Transverse colon (tissue), 4 donors: Measurements from ENCODE around the gene PRRG2. TPM values are rescaled to one million over a fixed set of nuclear protein-coding genes. Genes with fewer than 3 reads are reported as not detected.

Experiments
- DNase-seq: peaks from one replicate; pipeline ENCODE4 v3.0.0-alpha.2; 2019
- H3K27ac ChIP-seq, 4 donors: fragments of 200-600 bp; sonication (generic); 2 replicates each; pipeline ENCODE4 v1.5.1; 2016 to 2018; ENCODE audit warnings: inconsistent platforms in 4 of 4
- H3K27me3 ChIP-seq: fragments of 200-600 bp; sonication (generic); 2 replicates; pipeline ENCODE4 v1.5.1; 2017; ENCODE audit warnings: inconsistent platforms
- H3K36me3 ChIP-seq, 4 donors: fragments of 200-600 bp; sonication (generic); 2 replicates each; pipeline ENCODE4 v1.5.1; 2017 to 2019; ENCODE audit warnings: inconsistent platforms in 4 of 4
- H3K4me1 ChIP-seq, 4 donors: fragments of 200-600 bp; sonication (generic); 2 replicates each; pipeline ENCODE4 v1.5.1; 2017 to 2020; ENCODE audit warnings: inconsistent platforms in 4 of 4
- H3K4me3 ChIP-seq, 4 donors: fragments of 200-600 bp; sonication (generic); 1 replicate in 1 of 4; 2 replicates in 3 of 4; pipeline versions ENCODE4 v1.5.1 to v1.6.1; 2017 to 2019; ENCODE audit warnings: inconsistent platforms in 4 of 4
- H3K9me3 ChIP-seq, 2 donors: fragments of 200-600 bp; sonication (generic); 2 replicates each; pipeline ENCODE4 v1.5.1; 2017 to 2019; ENCODE audit warnings: inconsistent platforms in 2 of 2
- CTCF ChIP-seq, 5 experiments: fragments of 200-600 bp in 3 of 5; fragments of 450-650 bp in 2 of 5; sonication (generic) in 3 of 5; IDR thresholded peaks; 1 replicate in 2 of 5; 2 replicates in 3 of 5; pipeline ENCODE4 v1.5.1; 2016 to 2017; ENCODE audit warnings: antibody characterized with exemption in 5 of 5, inconsistent platforms in 3 of 5, mild to moderate bottlenecking in 2 of 5, moderate library complexity in 1 of 5
- EP300 ChIP-seq: sonication (generic); formaldehyde crosslinking; IDR thresholded peaks from one replicate; pipeline ENCODE4 v1.6.1; 2017; ENCODE audit warnings: antibody characterized with exemption, low read depth
- POLR2A ChIP-seq: fragments of 450-650 bp; IDR thresholded peaks from one replicate; pipeline ENCODE4 v1.6.1; 2016; ENCODE audit warnings: antibody characterized with exemption, mild to moderate bottlenecking, moderate library complexity
- POLR2AphosphoS5 ChIP-seq, 3 donors: sonication (generic); formaldehyde crosslinking; IDR thresholded peaks; one replicate each; pipeline ENCODE4 v1.6.1; 2016; ENCODE audit warnings: antibody characterized with exemption in 3 of 3
- WGBS, 2 donors: methylation state at CpG; one replicate each; pipeline ENCODE4 v1.1.5; 2018; ENCODE audit warnings: low coverage in 1 of 2; 5-methylcytosine and 5-hydroxymethylcytosine counted together
- in situ Hi-C, 4 donors: fragments of 200-750 bp; cut with MboI; loops; one replicate each; pipeline versions ENCODE4 v1.15.0 to v1.15.1; 2017; ENCODE audit warnings: low sequenced_read_pairs in 3 of 4, low pct_ligation_motif_present in 1 of 4, low pct_unique_long_range_greater_than_20kb in 1 of 4
- intact Hi-C: fragments of 100-400 bp; cut with DNase I; formaldehyde crosslinking; loops from one replicate; pipeline ENCODE4 v1.15.1; 2023; ENCODE audit warnings: low total_unique reads
- total RNA-seq, 4 donors: library from RNA; depleted of rRNA; stranded (reverse); fragments of >200 nt; gene quantifications; one replicate each; pipeline ENCODE4 v1.1.0, GENCODE V29; 2016

Gene PRRG2
- total RNA-seq, 4 donors from 2014 or later = 0.40 to 22.7 (median 12.2) TPM

GRCh38 chr19:49597703-49597974 lies 16.5 kb downstream of the PRRG2 start:
- DNase-seq = no peak
- H3K27me3 ChIP-seq = no peaks in the 10 kb centered on the region
- no peaks in the 10 kb centered on the region for H3K9me3 ChIP-seq
- intact Hi-C loops = no loop called here
- no peak overlapping the region for H3K27ac ChIP-seq
- in situ Hi-C loops = no loop called here
- 95 to 100% methylated on average over 3 to 29 of the region's 29 CpGs for WGBS, 2 donors
- peaks cover 0 to 47% (median 18%) of the 10 kb centered on the region in 4 donors for H3K36me3 ChIP-seq
- TF ChIP-seq EP300 (no peak), POLR2A (no peak), POLR2AphosphoS5 (IDR thresholded peaks at IDR 0.05) (no peak), CTCF (IDR thresholded peaks at IDR 0.05) (no peak)
- H3K4me1 ChIP-seq = peaks cover 9 to 18% (median 14%) of the 10 kb centered on the region in 4 donors
- H3K4me3 ChIP-seq = no peak overlapping the region

GRCh38 chr19:49599378-49600295 lies 18.5 kb downstream of the PRRG2 start:
- Histone ChIP-seq H3K36me3 (peaks cover 0 to 54% (median 22%) of the 10 kb centered on the region in 4 donors), H3K27ac (no peak overlapping the region), H3K9me3 (no peaks in the 10 kb centered on the region), H3K4me1 (no peaks in the 10 kb centered on the region), H3K27me3 (no peaks in the 10 kb centered on the region), H3K4me3 (no peak overlapping the region)
- intact Hi-C loops (no loop called here), in situ Hi-C loops (no loop called here)
- 94 to 100% methylated on average over 1 to 26 of the region's 26 CpGs for WGBS, 2 donors
- TF ChIP-seq CTCF (IDR thresholded peaks at IDR 0.05) (no peak), POLR2A (no peak), POLR2AphosphoS5 (IDR thresholded peaks at IDR 0.05) (no peak), EP300 (no peak)
- no peak for DNase-seq

GRCh38 chr19:49601482-49602038 lies 20.4 kb downstream of the PRRG2 start:
- DNase-seq = no peak
- H3K27ac ChIP-seq = no peak overlapping the region
- no peak overlapping the region for H3K4me3 ChIP-seq
- in situ Hi-C loops (no loop called here), intact Hi-C loops (no loop called here)
- H3K9me3 ChIP-seq = no peaks in the 10 kb centered on the region
- TF ChIP-seq POLR2A = no peak
- no peak for TF ChIP-seq CTCF (IDR thresholded peaks at IDR 0.05)
- TF ChIP-seq POLR2AphosphoS5 (IDR thresholded peaks at IDR 0.05) = no peak
- TF ChIP-seq EP300 = no peak
- no peaks in the 10 kb centered on the region for H3K27me3 ChIP-seq
- WGBS, 2 donors = 92 to 100% methylated on average over 1 to 28 of the region's 38 CpGs
- H3K4me1 ChIP-seq = no peaks in the 10 kb centered on the region
- H3K36me3 ChIP-seq = peaks cover 0 to 43% (median 18%) of the 10 kb centered on the region in 4 donors

- Histone ChIP-seq H3K4me1 (no peaks in the 10 kb centered on the region), H3K36me3 (peaks cover 0 to 38% (median 15%) of the 10 kb centered on the region in 4 donors), H3K27me3 (no peaks in the 10 kb centered on the region), H3K27ac (no peak overlapping the region), H3K4me3 (no peak overlapping the region), H3K9me3 (no peaks in the 10 kb centered on the region)
- WGBS, 2 donors = 95% methylated on average over 2 of the region's 2 CpGs
- in situ Hi-C loops (no loop called here), intact Hi-C loops (no loop called here)
- no peak for DNase-seq
- TF ChIP-seq CTCF (IDR thresholded peaks at IDR 0.05) (no peak), POLR2AphosphoS5 (IDR thresholded peaks at IDR 0.05) (no peak), POLR2A (no peak), EP300 (no peak)
These were observed 21.7 kb downstream of the PRRG2 start for GRCh38 chr19:49602806-49603205.
